HCT116 (cell line): ENCODE data around the gene GIPC3.

Experiments
- CBX3 ChIP-seq: IDR thresholded peaks from 2 replicates; pipeline ENCODE4 v1.6.1; 2012; ENCODE audit warnings: low read depth
- CEBPB ChIP-seq: IDR thresholded peaks from 2 replicates; pipeline ENCODE4 v1.6.1; 2012; ENCODE audit warnings: low read depth
- CTCF ChIP-seq, 3 experiments: fragments of 200-600 bp in 1 of 3; sonication (generic) in 1 of 3; IDR thresholded peaks in 2 of 3; conservative IDR thresholded peaks in 1 of 3; 2 replicates each; pipeline ENCODE4 v1.5.1; 2012 to 2017; ENCODE audit warnings: low read depth in 2 of 3, low read length in 2 of 3, antibody characterized with exemption in 1 of 3, borderline replicate concordance in 1 of 3, control low read depth in 1 of 3, mild to moderate bottlenecking in 1 of 3, mixed read lengths in 1 of 3, mixed run types in 1 of 3, moderate library complexity in 1 of 3; ENCODE audit not compliant: insufficient read depth in 1 of 3
- EZH2phosphoT487 ChIP-seq: fragments of 200-600 bp; IDR thresholded peaks from 2 replicates; pipeline ENCODE4 v1.6.1; 2018; ENCODE audit warnings: antibody characterized with exemption, borderline replicate concordance
- FOSL1 ChIP-seq: IDR thresholded peaks from 2 replicates; pipeline ENCODE4 v1.6.1; 2012; ENCODE audit warnings: low read depth
- JUND ChIP-seq: IDR thresholded peaks from 2 replicates; pipeline ENCODE4 v1.6.1; 2012
- MAX ChIP-seq: IDR thresholded peaks from 2 replicates; pipeline ENCODE4 v1.6.1; 2012
- POLR2A ChIP-seq: IDR thresholded peaks from 2 replicates; pipeline ENCODE4 v1.7.0; 2011; ENCODE audit warnings: borderline replicate concordance; ENCODE audit not compliant: insufficient read depth, insufficient read length; ENCODE audit errors: extremely low read depth
- POLR2AphosphoS5 ChIP-seq: IDR thresholded peaks from 2 replicates; pipeline ENCODE4 v1.6.1; 2011; ENCODE audit warnings: mild to moderate bottlenecking, low read depth, low read length, moderate library complexity
- REST ChIP-seq: IDR thresholded peaks from 2 replicates; pipeline ENCODE4 v1.6.1; 2012; ENCODE audit warnings: low read depth
- SIN3A ChIP-seq: IDR thresholded peaks from 2 replicates; pipeline ENCODE4 v1.6.1; 2012; ENCODE audit warnings: low read depth
- SRF ChIP-seq: IDR thresholded peaks from 2 replicates; pipeline ENCODE4 v1.6.1; 2012; ENCODE audit warnings: low read depth
- TCF7L2 ChIP-seq: IDR thresholded peaks from 2 replicates; pipeline ENCODE4 v1.7.0; 2011; ENCODE audit warnings: borderline replicate concordance, inconsistent platforms; ENCODE audit not compliant: insufficient read depth, insufficient read length; ENCODE audit errors: extremely low read depth
- ZFX ChIP-seq: fragments of 450-650 bp; IDR thresholded peaks from 2 replicates; pipeline ENCODE4 v1.6.1; 2017

- TF ChIP-seq CTCF (IDR thresholded peaks at IDR 0.05 in 2 of 3, conservative IDR thresholded peaks at IDR 0.05 in 1 of 3; ENCODE audit: borderline replicate concordance in 1 of 3, insufficient read depth in 1 of 3, low read depth in 2 of 3, low read length in 2 of 3): no peak
- TF ChIP-seq POLR2A: no peak
- no peak for TF ChIP-seq EZH2phosphoT487
- no peak for TF ChIP-seq POLR2AphosphoS5
- TF ChIP-seq SRF: no peak
- no peak for TF ChIP-seq TCF7L2
- TF ChIP-seq MAX: no peak
- no peak for TF ChIP-seq SIN3A
- TF ChIP-seq FOSL1: no peak
- no peak for TF ChIP-seq JUND
- TF ChIP-seq REST: no peak
- no peak for TF ChIP-seq CEBPB
- TF ChIP-seq ZFX: peak; percentile 89; the same call in 1 of the 2 replicates
- TF ChIP-seq CBX3: no peak
Measured at GRCh38 chr19:3606690-3607289, 21.5 kb downstream of the GIPC3 start, which contains the start of gene TBXA2R.
